B cell (primary cell): Measurements from ENCODE around the gene FAM131B. TPM values are rescaled to one million over a fixed set of nuclear protein-coding genes. Genes with fewer than 3 reads are reported as not detected.

Experiments
- ATAC-seq: fragments of 200-7000 bp; cut with Tn5 transposase; one replicate; pipeline ENCODE4 v1.10.0; 2021; ENCODE audit warnings: low read depth, mild to moderate bottlenecking, moderate number of reproducible peaks, moderate library complexity
- CTCF ChIA-PET: fragments of 350-600 bp; sonication (Branson Sonifier 250); formaldehyde crosslinking; loops from one replicate; lab custom pipeline; 2021; ENCODE audit warnings: antibody characterized with exemption, inconsistent platforms; lab: Charles Lee
- POLR2A ChIA-PET: fragments of 350-600 bp; sonication (Branson Sonifier 250); formaldehyde crosslinking; loops from one replicate; lab custom pipeline; 2021; ENCODE audit warnings: antibody characterized with exemption; lab: Charles Lee
- DNase-seq: peaks from one replicate; pipeline ENCODE4 v3.0.0; 2013
- H2AFZ ChIP-seq: 2 replicates; pipeline ENCODE4 v1.6.1; 2012; ENCODE audit warnings: mild to moderate bottlenecking, low read depth, low read length; ENCODE audit not compliant: insufficient read depth, poor library complexity, severe bottlenecking
- H3K27ac ChIP-seq, 2 donors: 1 replicate in 1 of 2; 2 replicates in 1 of 2; pipeline ENCODE4 v1.5.1; 2012 to 2013; ENCODE audit warnings: low read length in 2 of 2, mild to moderate bottlenecking in 2 of 2, moderate library complexity in 1 of 2
- H3K27me3 ChIP-seq, 4 experiments: fragments of 200-600 bp in 1 of 4; sonication (generic) in 1 of 4; replicated peaks in 1 of 4; 1 replicate in 2 of 4; 2 replicates in 2 of 4; pipeline versions ENCODE4 v1.6.1 to v1.7.0; 2013 to 2016; ENCODE audit warnings: low read length in 3 of 4, mild to moderate bottlenecking in 2 of 4, mixed read lengths in 1 of 4, moderate library complexity in 1 of 4; ENCODE audit not compliant: insufficient read depth in 4 of 4, control insufficient read depth in 3 of 4; ENCODE audit errors: control extremely low read depth in 1 of 4
- H3K36me3 ChIP-seq, 2 experiments: replicated peaks in 1 of 2; 1 replicate in 1 of 2; 2 replicates in 1 of 2; pipeline versions ENCODE4 v1.6.1 to v1.7.1; 2013; ENCODE audit warnings: low read length in 1 of 2; ENCODE audit not compliant: insufficient read depth in 2 of 2, control insufficient read depth in 1 of 2; ENCODE audit errors: control extremely low read depth in 1 of 2, extremely low read depth in 1 of 2
- H3K4me1 ChIP-seq, 2 donors: fragments of 200-600 bp in 1 of 2; sonication (generic) in 1 of 2; 1 replicate in 1 of 2; 2 replicates in 1 of 2; pipeline versions ENCODE4 v1.5.1 to v1.6.1; 2013 to 2017; ENCODE audit warnings: low read length in 2 of 2; ENCODE audit not compliant: control insufficient read depth in 2 of 2, insufficient read depth in 2 of 2
- H3K4me2 ChIP-seq: replicated peaks from 2 replicates; pipeline ENCODE3; 2012; ENCODE audit warnings: mild to moderate bottlenecking, low read depth, low read length; ENCODE audit not compliant: poor library complexity, severe bottlenecking
- H3K4me3 ChIP-seq, 5 experiments: fragments of 200-600 bp in 1 of 5; sonication (generic) in 1 of 5; 1 replicate in 3 of 5; 2 replicates in 2 of 5; pipeline versions ENCODE4 v1.5.1 to v1.7.0; 2011 to 2016; ENCODE audit warnings: low read length in 4 of 5, mild to moderate bottlenecking in 4 of 5, low read depth in 2 of 5, control low read depth in 1 of 5, moderate library complexity in 1 of 5; ENCODE audit not compliant: insufficient read depth in 1 of 5; ENCODE audit errors: control extremely low read depth in 1 of 5, extremely low read depth in 1 of 5
- H3K79me2 ChIP-seq: fragments of 200-600 bp; sonication (generic); one replicate; pipeline ENCODE4 v1.6.0; 2016; ENCODE audit warnings: low read length; ENCODE audit not compliant: control insufficient read depth, insufficient read depth
- H3K9ac ChIP-seq: fragments of 200-600 bp; sonication (generic); 2 replicates; pipeline ENCODE4 v1.6.1; 2017; ENCODE audit warnings: mild to moderate bottlenecking, low read length, moderate library complexity
- H3K9me3 ChIP-seq, 3 donors: one replicate each; pipeline versions ENCODE4 v1.6.1 to v1.7.1; 2013; ENCODE audit warnings: low read length in 2 of 3; ENCODE audit not compliant: control insufficient read depth in 2 of 3, insufficient read depth in 1 of 3; ENCODE audit errors: control extremely low read depth in 1 of 3
- H4K20me1 ChIP-seq: 2 replicates; pipeline ENCODE4 v1.6.0; 2012; ENCODE audit warnings: mild to moderate bottlenecking, low read length; ENCODE audit not compliant: insufficient read depth, control insufficient read depth, poor library complexity, severe bottlenecking
- H3K27ac Mint-ChIP-seq: one replicate; pipeline ENCODE4 v1.8.0; 2021; ENCODE audit warnings: mixed read lengths
- H3K27me3 Mint-ChIP-seq: one replicate; pipeline ENCODE4 v1.8.0; 2021; ENCODE audit warnings: mixed read lengths
- H3K4me1 Mint-ChIP-seq: one replicate; pipeline ENCODE4 v1.8.0; 2021; ENCODE audit warnings: mixed read lengths
- H3K4me3 Mint-ChIP-seq: one replicate; pipeline ENCODE4 v1.8.0; 2021; ENCODE audit warnings: mixed read lengths
- H3K9me3 Mint-ChIP-seq: one replicate; pipeline ENCODE4 v1.8.0; 2022; ENCODE audit warnings: mixed read lengths; ENCODE audit not compliant: insufficient read depth
- EZH2 ChIP-seq: IDR thresholded peaks from 2 replicates; pipeline ENCODE4 v1.6.1; 2012; ENCODE audit warnings: borderline replicate concordance, low read depth, mild to moderate bottlenecking, moderate library complexity, low read length; ENCODE audit not compliant: insufficient read depth, poor library complexity, severe bottlenecking
- WGBS: methylation state at CpG from one replicate; pipeline ENCODE4 v1.1.5; 2013; ENCODE audit warnings: missing lambda C conversion rate; ENCODE audit not compliant: insufficient coverage; 5-methylcytosine and 5-hydroxymethylcytosine counted together
- intact Hi-C: fragments of 100-400 bp; cut with micrococcal nuclease; formaldehyde crosslinking; loops from one replicate; pipeline ENCODE4 v1.10.0; 2022
- polyA plus RNA-seq: library from polyadenylated mRNA; depleted of rRNA; stranded (reverse); fragments of >200 nt; gene quantifications from 2 replicates; pipeline ENCODE4 v1.2.3, GENCODE V29; 2012
- total RNA-seq, 2 donors: library from RNA; stranded (reverse); fragments of 120-200 nt in 1 of 2; gene quantifications; 1 replicate in 1 of 2; 2 replicates in 1 of 2; pipeline versions ENCODE4 v1.2.3 to v1.2.4, GENCODE V29; 2013 to 2022
- TF ChIP-seq, protein P1 (sequence below): fragments of 200-600 bp; IDR thresholded peaks from one replicate; pipeline ENCODE4 v1.8.0; 2022; ENCODE audit warnings: antibody characterized with exemption, mild to moderate bottlenecking

The FAM131B gene
- total and polyA plus RNA-seq, 2 donors (not counting 1 experiment from before 2014, with no cell fraction given), result 0.05 TPM; not detected in 1

GRCh38 chr7:143360788-143361551, 1.5 kb downstream of the FAM131B start:
- Histone ChIP-seq H3K79me2 (no peaks in the 10 kb centered on the region), H3K9me3 (peaks cover 0 to 5% (median 0%) of the 10 kb centered on the region in 3 donors), H2AFZ (no peak overlapping the region), H3K36me3 (no peaks in the 10 kb centered on the region), H3K4me3 (no peak overlapping the region), H3K27ac (no peak overlapping the region), H3K27me3 (peaks cover 0 to 53% (median 31%) of the 10 kb centered on the region in 4 experiments), H4K20me1 (no peaks in the 10 kb centered on the region), H3K4me1 (peaks cover 12% of the 10 kb centered on the region in 2 donors), H3K4me2 (peak overlapping the region; percentile 100), H3K9ac (no peak overlapping the region)
- Mint-ChIP-seq H3K27ac (no peak overlapping the region), H3K27me3 (peaks cover 52% of the 10 kb centered on the region), H3K9me3 (no peaks in the 10 kb centered on the region), H3K4me1 (peaks cover 13% of the 10 kb centered on the region), H3K4me3 (peak overlapping the region; percentile 68)
- intact Hi-C loops, result loop anchor here (10.0 kb wide), 1 partner anchor 54 kb away; no protein-coding TSS in a partner anchor
- WGBS, result 78% methylated on average over 17 of the region's 19 CpGs
- CTCF ChIA-PET, result interaction anchor here (2.0 kb wide), 1 partner anchor 19 kb away, joined by 6 read pairs; no protein-coding TSS in a partner anchor
- ATAC-seq, result no peak
- TF ChIP-seq EZH2, result no peak
- TF ChIP-seq, protein P1, sequence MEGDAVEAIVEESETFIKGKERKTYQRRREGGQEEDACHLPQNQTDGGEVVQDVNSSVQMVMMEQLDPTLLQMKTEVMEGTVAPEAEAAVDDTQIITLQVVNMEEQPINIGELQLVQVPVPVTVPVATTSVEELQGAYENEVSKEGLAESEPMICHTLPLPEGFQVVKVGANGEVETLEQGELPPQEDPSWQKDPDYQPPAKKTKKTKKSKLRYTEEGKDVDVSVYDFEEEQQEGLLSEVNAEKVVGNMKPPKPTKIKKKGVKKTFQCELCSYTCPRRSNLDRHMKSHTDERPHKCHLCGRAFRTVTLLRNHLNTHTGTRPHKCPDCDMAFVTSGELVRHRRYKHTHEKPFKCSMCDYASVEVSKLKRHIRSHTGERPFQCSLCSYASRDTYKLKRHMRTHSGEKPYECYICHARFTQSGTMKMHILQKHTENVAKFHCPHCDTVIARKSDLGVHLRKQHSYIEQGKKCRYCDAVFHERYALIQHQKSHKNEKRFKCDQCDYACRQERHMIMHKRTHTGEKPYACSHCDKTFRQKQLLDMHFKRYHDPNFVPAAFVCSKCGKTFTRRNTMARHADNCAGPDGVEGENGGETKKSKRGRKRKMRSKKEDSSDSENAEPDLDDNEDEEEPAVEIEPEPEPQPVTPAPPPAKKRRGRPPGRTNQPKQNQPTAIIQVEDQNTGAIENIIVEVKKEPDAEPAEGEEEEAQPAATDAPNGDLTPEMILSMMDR, result no peak
- POLR2A ChIA-PET, result no interaction called here
- no peak for DNase-seq
